GM12865 (cell line): ENCODE measurements around the gene HOXD10.

Experiments used
- DNase-seq: peaks from one replicate; pipeline ENCODE4 v3.0.0; 2010; ENCODE audit warnings: low read depth
- H3K4me3 ChIP-seq: 2 replicates; pipeline ENCODE4 v1.5.1; 2011; ENCODE audit warnings: mild to moderate bottlenecking, low read depth, low read length, control low read depth
- CTCF ChIP-seq: IDR thresholded peaks from 2 replicates; pipeline ENCODE4 v1.5.1; 2011; ENCODE audit warnings: low read length, control low read depth, low read depth, inconsistent platforms; ENCODE audit not compliant: insufficient read depth; ENCODE audit errors: missing control alignments

HOXD10 gene

GRCh38 chr2:176162911-176163671 is 46.5 kb downstream of the HOXD10 start:
- TF ChIP-seq CTCF, result no peak
- H3K4me3 ChIP-seq, result no peak overlapping the region
- no peak for DNase-seq

- no peak for TF ChIP-seq CTCF
- H3K4me3 ChIP-seq, result no peak overlapping the region
- DNase-seq, result no peak
These were observed 47.1 kb downstream of the HOXD10 start for GRCh38 chr2:176163672-176164056.

- no peak for DNase-seq
- TF ChIP-seq CTCF, result no peak
- H3K4me3 ChIP-seq, result no peak overlapping the region
These were observed 47.6 kb downstream of the HOXD10 start for GRCh38 chr2:176164201-176164600.

- TF ChIP-seq CTCF, result no peak
- DNase-seq, result no peak
- no peak overlapping the region for H3K4me3 ChIP-seq
These were observed 48.2 kb downstream of the HOXD10 start for GRCh38 chr2:176164611-176165369.

- no peak for TF ChIP-seq CTCF
- H3K4me3 ChIP-seq, result no peak overlapping the region
- DNase-seq, result no peak
These were observed 48.9 kb downstream of the HOXD10 start for GRCh38 chr2:176165370-176166050.

- TF ChIP-seq CTCF, result no peak
- no peak for DNase-seq
- no peak overlapping the region for H3K4me3 ChIP-seq
These were observed 49.7 kb downstream of the HOXD10 start for GRCh38 chr2:176166272-176166671.
